OCI-LY3 (cell line): ENCODE data around the gene TYRO3.

Experiments
- H2AFZ ChIP-seq: fragments of 200-600, 300-600 bp; shearing (Covaris generic); 2 replicates; pipeline ENCODE4 v1.6.0; 2014; ENCODE audit warnings: antibody characterized with exemption, low read depth, low read length
- H3K27ac ChIP-seq: fragments of 200-600, 300-600 bp; sonication (generic); 2 replicates; pipeline ENCODE4 v1.5.1; 2014; ENCODE audit warnings: mild to moderate bottlenecking, low read length, moderate library complexity, mixed read lengths
- H3K27me3 ChIP-seq: fragments of 200-600, 300-600 bp; sonication (generic); 2 replicates; pipeline ENCODE4 v1.6.1; 2014; ENCODE audit warnings: low read depth, low read length, mixed read lengths
- H3K36me3 ChIP-seq: fragments of 200-600, 300-600 bp; sonication (generic); replicated peaks from 2 replicates; pipeline ENCODE3; 2014; ENCODE audit warnings: low read depth, low read length, mixed read lengths
- H3K4me1 ChIP-seq: fragments of 300-600, 200-600 bp; sonication (generic); 2 replicates; pipeline ENCODE4 v1.6.1; 2014; ENCODE audit warnings: low read length, mixed read lengths
- H3K4me2 ChIP-seq: fragments of 200-600, 300-600 bp; sonication (generic); 2 replicates; pipeline ENCODE4 v1.6.1; 2014; ENCODE audit warnings: low read length, mixed read lengths
- H3K4me3 ChIP-seq: fragments of 300-600, 200-600 bp; sonication (generic); 2 replicates; pipeline ENCODE4 v1.5.1; 2014; ENCODE audit warnings: antibody characterized with exemption, mild to moderate bottlenecking, low read length, moderate library complexity
- H3K79me2 ChIP-seq: fragments of 300-600, 200-600 bp; shearing (Covaris generic); 2 replicates; pipeline ENCODE4 v1.6.1; 2014; ENCODE audit warnings: mild to moderate bottlenecking, low read length, mixed read lengths
- H3K9ac ChIP-seq: fragments of 300-600, 200-600 bp; shearing (Covaris generic); 2 replicates; pipeline ENCODE4 v1.6.0; 2014; ENCODE audit warnings: mild to moderate bottlenecking, low read length, moderate library complexity
- H3K9me3 ChIP-seq: fragments of 200-600, 300-600 bp; shearing (Covaris generic); 2 replicates; pipeline ENCODE4 v1.6.1; 2014; ENCODE audit warnings: low read length, mixed read lengths; ENCODE audit not compliant: insufficient read depth
- H4K20me1 ChIP-seq: fragments of 200-600, 300-600 bp; sonication (generic); 2 replicates; pipeline ENCODE4 v1.6.1; 2016; ENCODE audit warnings: low read length, mixed read lengths; ENCODE audit not compliant: insufficient read depth
- CTCF ChIP-seq: fragments of 200-600, 300-600 bp; sonication (generic); IDR thresholded peaks from 2 replicates; pipeline ENCODE4 v1.5.1; 2014; ENCODE audit warnings: antibody characterized with exemption, low read length, low read depth
- EZH2phosphoT487 ChIP-seq: fragments of 200-600 bp; shearing (Covaris generic); IDR thresholded peaks from 2 replicates; pipeline ENCODE4 v1.6.1; 2018; ENCODE audit warnings: antibody characterized with exemption, mixed run types, low read depth

Gene TYRO3

GRCh38 chr15:41564960-41565502 is 6.0 kb downstream of the TYRO3 start:
- H3K27me3 ChIP-seq: peaks cover 9% of the 10 kb centered on the region
- no peaks in the 10 kb centered on the region for H3K4me1 ChIP-seq
- H3K27ac ChIP-seq: no peak overlapping the region
- H3K4me2 ChIP-seq: no peak overlapping the region
- no peak overlapping the region for H3K9ac ChIP-seq
- H4K20me1 ChIP-seq: no peaks in the 10 kb centered on the region
- TF ChIP-seq EZH2phosphoT487 (no peak), CTCF (no peak)
- H2AFZ ChIP-seq: no peak overlapping the region
- no peak overlapping the region for H3K4me3 ChIP-seq
- no peaks in the 10 kb centered on the region for H3K36me3 ChIP-seq
- H3K9me3 ChIP-seq: no peaks in the 10 kb centered on the region
- no peaks in the 10 kb centered on the region for H3K79me2 ChIP-seq

- H3K4me3 ChIP-seq: no peak overlapping the region
These were observed 6.7 kb downstream of the TYRO3 start for GRCh38 chr15:41565702-41566101.

GRCh38 chr15:41566121-41566885 is 7.3 kb downstream of the TYRO3 start:
- no peaks in the 10 kb centered on the region for H3K9me3 ChIP-seq
- H3K79me2 ChIP-seq: no peaks in the 10 kb centered on the region
- H3K4me3 ChIP-seq: no peak overlapping the region
- TF ChIP-seq CTCF: no peak
- TF ChIP-seq EZH2phosphoT487: no peak
- H4K20me1 ChIP-seq: no peaks in the 10 kb centered on the region
- H2AFZ ChIP-seq: no peak overlapping the region
- H3K4me1 ChIP-seq: no peaks in the 10 kb centered on the region
- H3K27ac ChIP-seq: no peak overlapping the region
- peaks cover 9% of the 10 kb centered on the region for H3K27me3 ChIP-seq
- H3K4me2 ChIP-seq: no peak overlapping the region
- H3K36me3 ChIP-seq: no peaks in the 10 kb centered on the region
- H3K9ac ChIP-seq: no peak overlapping the region

More at GRCh38 chr15:41565702-41566101, 6.7 kb downstream of the TYRO3 start:
- Histone ChIP-seq H2AFZ (no peak overlapping the region), H3K79me2 (no peaks in the 10 kb centered on the region), H4K20me1 (no peaks in the 10 kb centered on the region), H3K4me1 (no peaks in the 10 kb centered on the region), H3K27ac (no peak overlapping the region), H3K9ac (no peak overlapping the region), H3K36me3 (no peaks in the 10 kb centered on the region), H3K9me3 (no peaks in the 10 kb centered on the region), H3K27me3 (peaks cover 9% of the 10 kb centered on the region), H3K4me2 (no peak overlapping the region)
- TF ChIP-seq EZH2phosphoT487 (no peak), CTCF (no peak)

GRCh38 chr15:41567261-41567660 is 8.2 kb downstream of the TYRO3 start:
- no peak overlapping the region for H3K4me3 ChIP-seq
- no peaks in the 10 kb centered on the region for H3K36me3 ChIP-seq
- no peak overlapping the region for H3K9ac ChIP-seq
- no peaks in the 10 kb centered on the region for H3K79me2 ChIP-seq
- no peaks in the 10 kb centered on the region for H3K9me3 ChIP-seq
- H4K20me1 ChIP-seq: no peaks in the 10 kb centered on the region
- TF ChIP-seq EZH2phosphoT487 (no peak), CTCF (no peak)
- H3K27me3 ChIP-seq: peaks cover 9% of the 10 kb centered on the region
- no peak overlapping the region for H3K4me2 ChIP-seq
- no peak overlapping the region for H3K27ac ChIP-seq
- no peaks in the 10 kb centered on the region for H3K4me1 ChIP-seq
- no peak overlapping the region for H2AFZ ChIP-seq
